HEK293 (cell line): ENCODE measurements around the gene PLBD2.

Experiments used
- GLI4 ChIP-seq: fragments of 450-650 bp; formaldehyde crosslinking; IDR thresholded peaks from 2 replicates; pipeline ENCODE4 v1.5.1; 2016; ENCODE audit warnings: missing biosample characterization, missing genetic modification characterization
- GLIS1 ChIP-seq: fragments of 450-650 bp; formaldehyde crosslinking; IDR thresholded peaks from 2 replicates; pipeline ENCODE4 v1.5.1; 2016; ENCODE audit warnings: missing biosample characterization, missing genetic modification characterization
- SALL2 ChIP-seq: fragments of 450-650 bp; formaldehyde crosslinking; IDR thresholded peaks from 2 replicates; pipeline ENCODE4 v1.5.0; 2017; ENCODE audit warnings: missing biosample characterization, mild to moderate bottlenecking, missing genetic modification characterization, borderline replicate concordance
- SCRT2 ChIP-seq: fragments of 450-650 bp; formaldehyde crosslinking; IDR thresholded peaks from 2 replicates; pipeline ENCODE4 v1.5.1; 2016; ENCODE audit warnings: missing biosample characterization, missing genetic modification characterization
- ZBTB17 ChIP-seq: fragments of 450-650 bp; formaldehyde crosslinking; IDR thresholded peaks from 2 replicates; pipeline ENCODE4 v1.5.1; 2016; ENCODE audit warnings: missing biosample characterization, missing genetic modification characterization
- ZBTB48 ChIP-seq: fragments of 450-650 bp; formaldehyde crosslinking; IDR thresholded peaks from 2 replicates; pipeline ENCODE4 v1.5.1; 2016; ENCODE audit warnings: missing biosample characterization, missing genetic modification characterization
- ZBTB7A ChIP-seq: fragments of 450-650 bp; formaldehyde crosslinking; IDR thresholded peaks from 2 replicates; pipeline ENCODE4 v1.5.1; 2016; ENCODE audit warnings: low read depth, missing biosample characterization, missing genetic modification characterization
- ZBTB8A ChIP-seq: fragments of 450-650 bp; formaldehyde crosslinking; IDR thresholded peaks from 2 replicates; pipeline ENCODE4 v1.5.1; 2016; ENCODE audit warnings: missing biosample characterization, missing genetic modification characterization
- ZNF112 ChIP-seq: fragments of 450-650 bp; formaldehyde crosslinking; IDR thresholded peaks from 2 replicates; pipeline ENCODE4 v1.5.0; 2017; ENCODE audit warnings: missing biosample characterization, missing genetic modification characterization
- ZNF121 ChIP-seq: fragments of 450-650 bp; formaldehyde crosslinking; IDR thresholded peaks from 2 replicates; pipeline ENCODE4 v1.5.1; 2016; ENCODE audit warnings: missing biosample characterization, missing genetic modification characterization
- ZNF155 ChIP-seq: fragments of 450-650 bp; formaldehyde crosslinking; IDR thresholded peaks from 2 replicates; pipeline ENCODE4 v1.5.1; 2016; ENCODE audit warnings: missing biosample characterization, missing genetic modification characterization
- ZNF175 ChIP-seq: fragments of 450-650 bp; formaldehyde crosslinking; IDR thresholded peaks from 2 replicates; pipeline ENCODE4 v1.5.1; 2016; ENCODE audit warnings: missing biosample characterization, missing genetic modification characterization
- ZNF2 ChIP-seq: fragments of 450-650 bp; formaldehyde crosslinking; IDR thresholded peaks from 2 replicates; pipeline ENCODE4 v1.5.1; 2016; ENCODE audit warnings: missing biosample characterization, missing genetic modification characterization
- ZNF214 ChIP-seq: fragments of 450-650 bp; formaldehyde crosslinking; IDR thresholded peaks from 2 replicates; pipeline ENCODE4 v1.5.1; 2017; ENCODE audit warnings: missing biosample characterization, mild to moderate bottlenecking, missing genetic modification characterization, borderline replicate concordance
- ZNF23 ChIP-seq: fragments of 450-650 bp; formaldehyde crosslinking; IDR thresholded peaks from 2 replicates; pipeline ENCODE4 v1.5.1; 2016; ENCODE audit warnings: missing biosample characterization, missing genetic modification characterization, borderline replicate concordance
- ZNF274 ChIP-seq, 2 experiments: fragments of 200-500 bp in 1 of 2; fragments of 450-650 bp in 1 of 2; sonication (Bioruptor generic) in 1 of 2; formaldehyde crosslinking in 1 of 2; IDR thresholded peaks; 2 replicates each; pipeline versions ENCODE4 v1.5.1 to v1.6.1; 2014 to 2016; ENCODE audit warnings: borderline replicate concordance in 1 of 2, inconsistent platforms in 1 of 2, low read length in 1 of 2, missing biosample characterization in 1 of 2, missing genetic modification characterization in 1 of 2
- ZNF341 ChIP-seq: fragments of 450-650 bp; formaldehyde crosslinking; IDR thresholded peaks from 2 replicates; pipeline ENCODE4; 2016; ENCODE audit warnings: low read depth, missing biosample characterization, missing genetic modification characterization
- ZNF350 ChIP-seq: fragments of 450-650 bp; formaldehyde crosslinking; IDR thresholded peaks from 2 replicates; pipeline ENCODE4 v1.5.0; 2017; ENCODE audit warnings: missing biosample characterization, mild to moderate bottlenecking, missing genetic modification characterization
- ZNF514 ChIP-seq: fragments of 450-650 bp; formaldehyde crosslinking; IDR thresholded peaks from 2 replicates; pipeline ENCODE4 v1.5.1; 2016; ENCODE audit warnings: missing biosample characterization, missing genetic modification characterization
- ZNF529 ChIP-seq: fragments of 450-650 bp; formaldehyde crosslinking; IDR thresholded peaks from 2 replicates; pipeline ENCODE4 v1.5.1; 2017; ENCODE audit warnings: missing genetic modification characterization, missing biosample characterization; ENCODE audit not compliant: insufficient replicate concordance
- ZNF596 ChIP-seq: fragments of 450-650 bp; IDR thresholded peaks from 2 replicates; pipeline ENCODE4 v1.5.0; 2018; ENCODE audit warnings: missing biosample characterization, mild to moderate bottlenecking, missing genetic modification characterization, moderate library complexity
- ZNF626 ChIP-seq: fragments of 450-650 bp; sonication (Bioruptor Pico); formaldehyde crosslinking; IDR thresholded peaks from 2 replicates; pipeline ENCODE4 v1.5.1; 2018; ENCODE audit warnings: missing biosample characterization, missing genetic modification characterization, inconsistent platforms
- ZNF660 ChIP-seq: fragments of 450-650 bp; IDR thresholded peaks from 2 replicates; pipeline ENCODE4 v1.5.1; 2018; ENCODE audit warnings: missing biosample characterization, mild to moderate bottlenecking, missing genetic modification characterization
- ZNF677 ChIP-seq: fragments of 450-650 bp; IDR thresholded peaks from 2 replicates; pipeline ENCODE4 v1.5.0; 2018; ENCODE audit warnings: missing biosample characterization, mild to moderate bottlenecking, missing genetic modification characterization, moderate library complexity
- ZNF776 ChIP-seq: fragments of 450-650 bp; formaldehyde crosslinking; IDR thresholded peaks from 2 replicates; pipeline ENCODE4 v1.5.0; 2017; ENCODE audit warnings: missing biosample characterization, missing genetic modification characterization, borderline replicate concordance
- ZNF785 ChIP-seq: fragments of 450-650 bp; formaldehyde crosslinking; IDR thresholded peaks from 2 replicates; pipeline ENCODE4 v1.5.1; 2016; ENCODE audit warnings: missing biosample characterization, missing genetic modification characterization
- ZXDB ChIP-seq: fragments of 450-650 bp; formaldehyde crosslinking; IDR thresholded peaks from 2 replicates; pipeline ENCODE4 v1.5.1; 2016; ENCODE audit warnings: missing biosample characterization, missing genetic modification characterization
- TF ChIP-seq, protein P1 (sequence below): fragments of 450-650 bp; formaldehyde crosslinking; IDR thresholded peaks from 2 replicates; pipeline ENCODE4 v1.5.1; 2016; ENCODE audit warnings: missing biosample characterization, missing genetic modification characterization
- TF ChIP-seq, protein P2 (sequence below): fragments of 450-650 bp; formaldehyde crosslinking; IDR thresholded peaks from 2 replicates; pipeline ENCODE4 v1.5.1; 2016; ENCODE audit warnings: missing biosample characterization, missing genetic modification characterization
- TF ChIP-seq, protein P3 (sequence below): fragments of 450-650 bp; IDR thresholded peaks from 2 replicates; pipeline ENCODE4 v1.5.1; 2018; ENCODE audit warnings: missing biosample characterization, missing genetic modification characterization
- TF ChIP-seq, protein P4 (sequence below): fragments of 450-650 bp; formaldehyde crosslinking; IDR thresholded peaks from 2 replicates; pipeline ENCODE4 v1.5.1; 2016; ENCODE audit warnings: missing biosample characterization, missing genetic modification characterization
- TF ChIP-seq, protein P5 (sequence below): fragments of 450-650 bp; formaldehyde crosslinking; conservative IDR thresholded peaks from 2 replicates; pipeline ENCODE4 v1.5.1; 2016; ENCODE audit warnings: low read depth, missing biosample characterization, missing genetic modification characterization

Gene PLBD2

DNA sequence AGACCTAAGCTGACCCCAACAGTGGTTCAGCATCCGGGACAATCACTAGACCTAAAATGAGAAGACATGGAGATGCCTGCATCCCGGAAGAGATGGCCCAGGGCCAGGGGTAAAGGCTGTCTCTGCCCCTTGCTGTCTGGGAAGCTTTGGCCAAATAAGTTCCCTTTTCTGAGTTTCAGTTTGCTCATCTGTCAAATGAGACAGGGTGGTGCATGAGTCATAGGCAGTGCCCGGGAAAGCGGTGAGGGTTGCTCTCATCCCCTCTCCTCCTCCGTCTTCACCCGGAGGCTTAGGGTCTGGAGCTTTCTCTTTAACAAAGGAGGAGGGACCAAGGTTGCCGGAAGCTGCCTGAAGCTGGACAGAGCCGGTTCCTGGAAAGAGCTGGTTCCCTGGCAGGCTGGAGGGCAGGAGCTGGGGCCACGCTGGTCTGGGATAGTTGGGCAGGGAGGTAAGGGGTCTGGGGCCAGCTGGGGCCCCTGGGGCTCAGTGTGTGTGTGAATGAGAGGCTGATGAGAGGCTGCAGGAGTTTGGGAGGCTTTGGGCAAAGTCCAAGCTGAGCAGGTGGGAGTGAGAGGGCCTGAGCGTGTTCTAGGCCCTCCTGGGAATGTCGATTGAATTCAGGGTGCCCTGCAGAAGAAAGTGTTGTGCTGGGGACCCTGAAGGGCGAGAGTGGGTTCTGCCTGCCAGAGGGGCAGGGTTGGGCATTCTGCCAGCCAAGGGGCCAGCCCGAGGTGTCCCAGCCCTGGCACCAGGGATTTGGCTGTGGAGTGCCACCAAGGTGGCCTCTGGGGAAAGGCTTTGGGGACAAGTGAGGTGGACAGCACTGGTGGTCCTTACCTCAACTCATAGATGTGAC is 63.9 kb downstream of the PLBD2 start, which contains the start of gene SDSL (continued):
- TF ChIP-seq SALL2 (tag by site-specific recombination): no peak
- peak; percentile 96 for TF ChIP-seq ZBTB48 (tag by site-specific recombination)
- TF ChIP-seq ZNF596: no peak
- no peak for TF ChIP-seq ZBTB7A (tag by site-specific recombination)
- TF ChIP-seq ZNF776 (tag by site-specific recombination): no peak
- no peak for TF ChIP-seq ZNF785
- peak; percentile 58 for TF ChIP-seq ZXDB
- TF ChIP-seq ZNF155 (tag by site-specific recombination): no peak
- no peak for TF ChIP-seq ZNF112 (tag by site-specific recombination)
- TF ChIP-seq ZNF175 (tag by site-specific recombination): no peak
- no peak for TF ChIP-seq ZNF677
- TF ChIP-seq ZNF514 (tag by site-specific recombination): no peak
- TF ChIP-seq ZBTB17 (tag by site-specific recombination): peak; percentile 84
- TF ChIP-seq ZNF350 (tag by site-specific recombination): no peak
- no peak for TF ChIP-seq ZNF274 (IDR thresholded peaks at IDR 0.05; ENCODE audit: low read length)
- TF ChIP-seq ZNF274 (tag by site-specific recombination; IDR thresholded peaks at IDR 0.05; ENCODE audit: borderline replicate concordance): no peak
- no peak for TF ChIP-seq GLI4 (tag by site-specific recombination)
- peak; percentile 50; the same call in 1 of the 2 replicates for TF ChIP-seq ZNF660 (tag by site-specific recombination)
- TF ChIP-seq ZNF121 (tag by site-specific recombination): no peak
- TF ChIP-seq, protein P1, sequence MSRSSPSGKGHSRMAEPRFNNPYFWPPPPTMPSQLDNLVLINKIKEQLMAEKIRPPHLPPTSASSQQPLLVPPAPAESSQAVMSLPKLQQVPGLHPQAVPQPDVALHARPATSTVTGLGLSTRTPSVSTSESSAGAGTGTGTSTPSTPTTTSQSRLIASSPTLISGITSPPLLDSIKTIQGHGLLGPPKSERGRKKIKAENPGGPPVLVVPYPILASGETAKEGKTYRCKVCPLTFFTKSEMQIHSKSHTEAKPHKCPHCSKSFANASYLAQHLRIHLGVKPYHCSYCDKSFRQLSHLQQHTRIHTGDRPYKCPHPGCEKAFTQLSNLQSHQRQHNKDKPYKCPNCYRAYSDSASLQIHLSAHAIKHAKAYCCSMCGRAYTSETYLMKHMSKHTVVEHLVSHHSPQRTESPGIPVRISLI (tag by site-specific recombination): no peak
- TF ChIP-seq ZNF23 (tag by site-specific recombination): no peak
- TF ChIP-seq ZNF529: no peak
- TF ChIP-seq ZNF2 (tag by site-specific recombination): no peak
- TF ChIP-seq ZBTB8A (tag by site-specific recombination): no peak
- TF ChIP-seq, protein P2, sequence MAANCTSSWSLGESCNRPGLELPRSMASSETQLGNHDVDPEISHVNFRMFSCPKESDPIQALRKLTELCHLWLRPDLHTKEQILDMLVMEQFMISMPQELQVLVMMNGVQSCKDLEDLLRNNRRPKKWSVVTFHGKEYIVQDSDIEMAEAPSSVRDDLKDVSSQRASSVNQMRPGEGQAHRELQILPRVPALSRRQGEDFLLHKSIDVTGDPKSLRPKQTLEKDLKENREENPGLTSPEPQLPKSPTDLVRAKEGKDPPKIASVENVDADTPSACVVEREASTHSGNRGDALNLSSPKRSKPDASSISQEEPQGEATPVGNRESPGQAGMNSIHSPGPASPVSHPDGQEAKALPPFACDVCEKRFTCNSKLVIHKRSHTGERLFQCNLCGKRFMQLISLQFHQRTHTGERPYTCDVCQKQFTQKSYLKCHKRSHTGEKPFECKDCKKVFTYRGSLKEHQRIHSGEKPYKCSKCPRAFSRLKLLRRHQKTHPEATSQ (tag by site-specific recombination): no peak
- TF ChIP-seq, protein P3, sequence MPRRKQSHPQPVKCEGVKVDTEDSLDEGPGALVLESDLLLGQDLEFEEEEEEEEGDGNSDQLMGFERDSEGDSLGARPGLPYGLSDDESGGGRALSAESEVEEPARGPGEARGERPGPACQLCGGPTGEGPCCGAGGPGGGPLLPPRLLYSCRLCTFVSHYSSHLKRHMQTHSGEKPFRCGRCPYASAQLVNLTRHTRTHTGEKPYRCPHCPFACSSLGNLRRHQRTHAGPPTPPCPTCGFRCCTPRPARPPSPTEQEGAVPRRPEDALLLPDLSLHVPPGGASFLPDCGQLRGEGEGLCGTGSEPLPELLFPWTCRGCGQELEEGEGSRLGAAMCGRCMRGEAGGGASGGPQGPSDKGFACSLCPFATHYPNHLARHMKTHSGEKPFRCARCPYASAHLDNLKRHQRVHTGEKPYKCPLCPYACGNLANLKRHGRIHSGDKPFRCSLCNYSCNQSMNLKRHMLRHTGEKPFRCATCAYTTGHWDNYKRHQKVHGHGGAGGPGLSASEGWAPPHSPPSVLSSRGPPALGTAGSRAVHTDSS (tag by site-specific recombination): no peak
- TF ChIP-seq ZNF626 (tag by site-specific recombination): no peak
- TF ChIP-seq ZNF341 (tag by site-specific recombination): no peak
- no peak for TF ChIP-seq ZNF214 (tag by site-specific recombination)
- TF ChIP-seq, protein P4, sequence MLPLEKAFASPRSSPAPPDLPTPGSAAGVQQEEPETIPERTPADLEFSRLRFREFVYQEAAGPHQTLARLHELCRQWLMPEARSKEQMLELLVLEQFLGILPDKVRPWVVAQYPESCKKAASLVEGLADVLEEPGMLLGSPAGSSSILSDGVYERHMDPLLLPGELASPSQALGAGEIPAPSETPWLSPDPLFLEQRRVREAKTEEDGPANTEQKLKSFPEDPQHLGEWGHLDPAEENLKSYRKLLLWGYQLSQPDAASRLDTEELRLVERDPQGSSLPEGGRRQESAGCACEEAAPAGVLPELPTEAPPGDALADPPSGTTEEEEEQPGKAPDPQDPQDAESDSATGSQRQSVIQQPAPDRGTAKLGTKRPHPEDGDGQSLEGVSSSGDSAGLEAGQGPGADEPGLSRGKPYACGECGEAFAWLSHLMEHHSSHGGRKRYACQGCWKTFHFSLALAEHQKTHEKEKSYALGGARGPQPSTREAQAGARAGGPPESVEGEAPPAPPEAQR (tag by site-specific recombination): no peak
- TF ChIP-seq, protein P5, sequence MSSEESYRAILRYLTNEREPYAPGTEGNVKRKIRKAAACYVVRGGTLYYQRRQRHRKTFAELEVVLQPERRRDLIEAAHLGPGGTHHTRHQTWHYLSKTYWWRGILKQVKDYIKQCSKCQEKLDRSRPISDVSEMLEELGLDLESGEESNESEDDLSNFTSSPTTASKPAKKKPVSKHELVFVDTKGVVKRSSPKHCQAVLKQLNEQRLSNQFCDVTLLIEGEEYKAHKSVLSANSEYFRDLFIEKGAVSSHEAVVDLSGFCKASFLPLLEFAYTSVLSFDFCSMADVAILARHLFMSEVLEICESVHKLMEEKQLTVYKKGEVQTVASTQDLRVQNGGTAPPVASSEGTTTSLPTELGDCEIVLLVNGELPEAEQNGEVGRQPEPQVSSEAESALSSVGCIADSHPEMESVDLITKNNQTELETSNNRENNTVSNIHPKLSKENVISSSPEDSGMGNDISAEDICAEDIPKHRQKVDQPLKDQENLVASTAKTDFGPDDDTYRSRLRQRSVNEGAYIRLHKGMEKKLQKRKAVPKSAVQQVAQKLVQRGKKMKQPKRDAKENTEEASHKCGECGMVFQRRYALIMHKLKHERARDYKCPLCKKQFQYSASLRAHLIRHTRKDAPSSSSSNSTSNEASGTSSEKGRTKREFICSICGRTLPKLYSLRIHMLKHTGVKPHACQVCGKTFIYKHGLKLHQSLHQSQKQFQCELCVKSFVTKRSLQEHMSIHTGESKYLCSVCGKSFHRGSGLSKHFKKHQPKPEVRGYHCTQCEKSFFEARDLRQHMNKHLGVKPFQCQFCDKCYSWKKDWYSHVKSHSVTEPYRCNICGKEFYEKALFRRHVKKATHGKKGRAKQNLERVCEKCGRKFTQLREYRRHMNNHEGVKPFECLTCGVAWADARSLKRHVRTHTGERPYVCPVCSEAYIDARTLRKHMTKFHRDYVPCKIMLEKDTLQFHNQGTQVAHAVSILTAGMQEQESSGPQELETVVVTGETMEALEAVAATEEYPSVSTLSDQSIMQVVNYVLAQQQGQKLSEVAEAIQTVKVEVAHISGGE: peak; percentile 44
- 0 out of 2 replicates have a peak, but pooled peaks have one; percentile 10 for TF ChIP-seq GLIS1 (tag by site-specific recombination)
- no peak for TF ChIP-seq SCRT2 (tag by site-specific recombination)
